Upper lobe of left lung (tissue), 4 donors: ENCODE data around the gene MRPL23.

Experiments used
- CTCF ChIP-seq, 6 experiments: fragments of 450-650 bp in 4 of 6; fragments of 200-600 bp in 2 of 6; sonication (generic) in 2 of 6; IDR thresholded peaks; one replicate each; pipeline ENCODE4 v1.5.1; 2016 to 2019; ENCODE audit warnings: antibody characterized with exemption in 6 of 6
- EP300 ChIP-seq, 4 donors: sonication (generic); formaldehyde crosslinking; IDR thresholded peaks; one replicate each; pipeline ENCODE4 v1.5.1; 2017; ENCODE audit warnings: antibody characterized with exemption in 4 of 4, control low read depth in 2 of 4
- POLR2A ChIP-seq, 4 donors: fragments of 450-650 bp; IDR thresholded peaks; one replicate each; pipeline ENCODE4 v1.5.1; 2016 to 2017; ENCODE audit warnings: antibody characterized with exemption in 4 of 4, mild to moderate bottlenecking in 2 of 4
- POLR2AphosphoS5 ChIP-seq, 2 donors: sonication (generic); formaldehyde crosslinking; IDR thresholded peaks; one replicate each; pipeline ENCODE4 v1.5.1; 2017; ENCODE audit warnings: antibody characterized with exemption in 2 of 2

- TF ChIP-seq POLR2A (IDR thresholded peaks at IDR 0.05) (no peak), CTCF (IDR thresholded peaks at IDR 0.05) (no peak), POLR2AphosphoS5 (IDR thresholded peaks at IDR 0.05) (no peak), EP300 (IDR thresholded peaks at IDR 0.05) (no peak)
Observed at GRCh38 chr11:1899686-1900085, 47.4 kb upstream of the MRPL23 start.
